Mesenteric fat pad (tissue), 1 donor: ENCODE data around the gene SORL1. TPM values are rescaled to one million over a fixed set of nuclear protein-coding genes. Genes with fewer than 3 reads are reported as not detected.

Experiments
- DNase-seq: peaks from one replicate; pipeline ENCODE4 v3.0.0-alpha.2; 2020; ENCODE audit warnings: low spot score
- total RNA-seq: library from RNA; stranded (reverse); fragmentation: NEBNext Ultra II Directional; extraction: Animal tissue kit (Norgen Biotek cat#: 25700); gene quantifications from one replicate; pipeline ENCODE4 v1.2.1, GENCODE V29; 2021
- donor health status: DM: yes; HTN: yes; CAD: no.

Gene SORL1
- total RNA-seq, 1 donor from 2014 or later: 31.8 TPM

DNA sequence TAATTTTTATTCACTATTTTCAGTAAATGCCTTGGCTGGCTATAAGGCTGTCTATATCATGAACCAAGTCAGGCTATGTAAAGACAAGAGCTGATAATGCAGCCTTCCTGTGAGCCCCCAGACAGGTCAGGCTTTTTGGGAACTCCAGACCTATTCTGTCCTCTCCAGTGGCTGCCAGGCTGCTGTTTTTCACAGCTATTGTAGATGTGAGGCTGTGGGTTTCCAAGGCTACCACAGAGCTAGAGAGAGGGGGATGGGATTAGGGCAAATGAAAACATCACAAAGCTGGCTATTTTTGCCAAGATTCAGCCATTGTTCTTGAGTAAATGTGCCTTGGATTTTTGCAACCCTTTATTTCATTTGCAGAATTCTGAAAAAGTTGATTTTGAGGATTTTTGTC is 56.3 kb downstream of the SORL1 start:
- DNase-seq: no peak

DNA sequence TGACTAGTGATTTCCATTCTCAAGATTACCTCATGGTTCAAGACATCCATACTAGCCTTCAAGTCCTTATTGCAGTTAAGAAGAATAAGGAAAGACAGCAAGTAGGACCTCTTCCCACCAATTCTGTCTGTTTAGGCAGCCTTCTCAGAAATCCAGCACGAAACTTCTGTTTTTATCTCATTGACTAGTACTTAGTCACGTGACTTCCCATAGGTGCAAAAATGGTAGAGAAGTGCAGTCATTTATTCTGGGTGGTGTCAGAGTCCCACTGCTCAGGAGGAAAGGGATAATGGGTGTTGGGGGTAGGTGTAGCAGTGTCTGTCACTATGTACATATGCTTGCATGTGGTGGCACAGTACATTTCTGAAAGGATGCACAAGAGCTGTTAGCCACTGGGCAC is 58.3 kb downstream of the SORL1 start:
- no peak for DNase-seq

DNA sequence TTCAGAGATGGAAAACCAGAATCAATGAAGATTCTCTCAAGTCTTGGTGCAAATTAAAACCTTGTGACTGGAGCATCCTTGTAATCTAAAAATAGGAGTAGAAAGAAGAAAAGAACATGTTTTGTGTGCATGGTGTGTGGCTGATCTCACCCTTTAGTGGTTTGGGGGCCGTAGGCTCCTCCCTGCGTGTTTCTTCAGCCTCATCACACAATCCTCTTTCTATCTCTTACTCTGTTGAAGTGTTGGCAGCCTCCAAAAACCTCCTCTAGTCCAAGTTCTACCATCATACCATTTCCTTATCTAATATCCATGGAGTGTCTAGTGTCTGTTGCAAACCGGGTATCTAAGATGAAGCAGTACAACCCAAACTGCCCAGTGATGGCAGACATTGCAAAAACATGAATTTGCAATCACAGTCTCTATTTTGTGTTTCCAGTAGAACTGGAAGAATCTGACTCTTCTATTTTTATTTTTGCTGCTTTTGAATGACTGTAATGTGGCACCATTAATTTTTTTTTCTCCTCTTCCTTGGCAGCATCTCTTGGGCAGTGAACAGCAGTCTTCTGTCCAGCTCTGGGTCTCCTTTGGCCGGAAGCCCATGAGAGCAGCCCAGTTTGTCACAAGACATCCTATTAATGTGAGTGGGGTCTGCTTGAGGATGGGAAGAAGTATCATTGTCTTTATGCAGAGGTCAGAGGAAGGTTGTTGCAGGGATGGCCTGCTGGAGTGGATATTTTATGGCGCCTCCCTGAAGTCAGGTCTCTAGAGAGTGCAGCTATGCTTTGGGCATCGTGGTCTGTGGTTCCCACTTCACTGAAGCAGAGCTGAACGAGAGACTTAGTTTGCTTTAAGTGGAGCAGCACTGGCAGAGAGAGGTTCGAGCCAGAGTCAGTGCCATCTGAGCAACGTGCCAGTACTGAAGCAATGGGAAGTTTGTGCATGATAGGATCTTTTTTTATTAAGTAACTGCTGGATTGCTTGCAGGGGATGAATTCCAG is 60.7 kb downstream of the SORL1 start:
- DNase-seq: no peak

DNA sequence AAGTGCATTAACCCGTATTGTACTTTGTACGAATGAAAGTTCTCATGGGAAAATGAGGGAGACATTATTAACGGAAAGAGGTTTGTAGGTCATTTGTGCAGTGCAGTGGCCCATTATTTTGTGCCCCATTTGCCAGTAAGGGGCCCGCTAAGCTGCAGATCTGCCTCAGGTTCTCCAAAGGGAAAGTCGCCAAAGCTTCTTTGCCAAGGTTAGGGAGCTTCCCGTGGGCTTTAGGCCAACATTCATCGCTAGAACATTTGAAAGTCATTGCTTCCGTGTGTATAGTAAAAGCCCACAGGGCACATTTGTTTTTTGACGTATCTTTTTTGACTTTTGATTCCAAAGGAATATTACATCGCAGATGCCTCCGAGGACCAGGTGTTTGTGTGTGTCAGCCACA is 61.7 kb downstream of the SORL1 start:
- no peak for DNase-seq

DNA sequence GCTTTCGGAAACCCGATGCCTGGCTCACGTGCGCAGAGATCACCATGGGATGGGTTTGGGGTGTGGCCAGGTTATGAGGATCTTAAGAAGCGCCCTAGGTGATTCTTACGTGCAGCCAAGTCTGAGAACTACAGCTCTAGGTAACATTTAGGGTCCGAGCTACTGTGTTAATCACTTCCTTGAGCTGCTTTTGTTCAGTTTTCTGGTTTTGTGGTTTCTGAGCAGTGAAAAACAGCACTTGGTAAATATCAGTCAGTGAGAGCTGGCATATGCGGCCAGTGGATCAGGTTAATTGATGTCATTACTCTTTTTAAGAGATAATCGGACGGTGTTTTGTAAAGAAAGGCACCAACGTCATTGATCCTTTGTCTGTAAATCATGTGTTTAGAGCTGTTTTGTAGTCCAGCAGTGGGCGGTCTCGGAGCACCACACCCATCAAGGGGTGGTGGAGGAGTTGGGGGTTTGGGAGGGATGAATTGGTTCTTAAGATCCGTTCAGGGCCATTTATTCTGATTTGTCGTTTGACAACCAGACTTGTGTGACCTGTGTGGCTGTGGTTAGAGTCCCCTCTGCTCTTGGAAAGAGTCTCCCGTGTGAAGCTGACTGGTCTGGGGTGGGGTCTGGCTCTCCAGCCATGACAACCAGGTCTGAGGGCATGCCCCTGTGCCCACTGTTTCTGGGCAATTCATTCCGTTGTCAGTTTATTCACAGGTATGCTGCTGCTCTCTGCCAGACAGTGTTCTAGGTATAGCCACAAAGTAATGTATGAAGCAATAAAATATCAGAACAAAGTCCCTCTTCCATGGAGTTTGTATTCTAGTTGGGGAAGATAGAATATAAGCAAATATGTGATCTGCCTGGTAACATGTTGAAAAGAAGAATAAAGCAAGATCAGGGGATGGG is 62.6 kb downstream of the SORL1 start:
- DNase-seq: no peak

DNA sequence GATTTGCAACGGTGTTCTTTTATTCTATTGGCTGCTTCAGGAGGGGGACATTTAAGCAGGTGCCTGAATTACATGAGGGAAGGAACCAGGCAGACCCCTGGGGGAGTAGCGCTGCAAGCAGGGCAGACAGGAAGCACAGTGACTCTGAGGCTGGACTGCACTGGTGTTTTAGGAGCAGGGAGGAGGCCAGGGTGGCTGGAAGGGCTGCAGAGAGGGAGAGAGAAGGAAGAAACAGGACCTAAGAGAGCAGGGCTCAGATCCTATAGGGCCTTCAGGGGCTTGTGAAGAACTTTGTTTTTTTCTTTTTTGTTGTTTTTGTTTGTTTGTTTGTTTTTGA is 63.2 kb downstream of the SORL1 start:
- no peak for DNase-seq

DNA sequence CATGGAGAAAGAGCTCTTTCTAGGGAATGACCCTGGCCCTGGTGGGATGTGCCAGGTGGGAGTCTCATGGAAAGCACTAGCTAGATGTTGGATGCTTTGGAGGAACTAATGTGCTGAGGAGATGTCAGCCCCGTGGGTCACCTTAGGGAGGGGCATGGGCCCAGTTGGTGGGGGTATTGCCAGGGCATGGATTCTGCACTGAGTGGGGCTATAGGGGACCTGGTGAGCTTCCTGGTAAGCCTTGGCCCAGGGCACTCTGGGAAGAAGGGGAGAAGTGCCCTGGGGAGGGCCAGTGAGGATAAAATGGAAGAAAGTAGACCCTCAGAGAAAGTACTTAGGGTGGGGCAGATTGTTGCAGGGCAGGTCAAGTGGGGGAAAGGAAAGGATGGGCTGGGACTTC is 65.9 kb downstream of the SORL1 start:
- no peak for DNase-seq

DNA sequence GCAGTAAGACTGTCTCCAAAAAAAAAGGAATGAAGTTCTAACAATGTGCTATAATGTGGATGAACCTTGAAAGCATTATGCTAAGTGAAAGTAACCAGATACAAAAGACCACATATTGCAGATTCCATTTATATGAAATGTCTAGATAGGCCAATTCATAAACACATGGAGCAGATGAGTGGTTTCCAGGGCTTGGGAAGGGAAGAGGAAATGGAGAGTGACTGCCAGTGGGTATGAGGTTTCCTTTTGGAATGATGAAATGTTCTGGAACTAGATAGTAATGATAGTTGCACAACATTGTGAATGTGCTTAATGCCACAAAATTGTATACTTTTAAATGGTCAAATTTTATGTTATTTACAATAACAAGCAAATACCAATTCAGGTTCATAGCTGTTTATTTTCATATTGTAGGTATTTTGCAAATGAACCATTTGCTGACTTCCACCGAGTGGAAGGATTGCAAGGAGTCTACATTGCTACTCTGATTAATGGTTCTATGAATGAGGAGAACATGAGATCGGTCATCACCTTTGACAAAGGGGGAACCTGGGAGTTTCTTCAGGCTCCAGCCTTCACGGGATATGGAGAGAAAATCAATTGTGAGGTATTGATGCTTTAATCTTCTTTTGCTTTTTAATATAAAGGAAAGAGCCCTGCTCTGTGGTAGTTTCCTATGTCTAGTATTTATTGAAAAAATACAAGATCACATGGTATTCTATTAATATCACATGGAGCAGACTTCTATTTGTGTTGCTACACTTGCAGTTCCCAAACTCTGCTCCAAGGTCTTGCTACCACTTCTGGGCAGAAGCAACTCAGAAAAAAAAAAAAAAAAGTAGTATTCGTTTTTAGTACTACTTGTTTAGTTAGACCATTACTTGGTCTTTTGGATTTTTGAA is 68.4 kb downstream of the SORL1 start:
- no peak for DNase-seq

DNA sequence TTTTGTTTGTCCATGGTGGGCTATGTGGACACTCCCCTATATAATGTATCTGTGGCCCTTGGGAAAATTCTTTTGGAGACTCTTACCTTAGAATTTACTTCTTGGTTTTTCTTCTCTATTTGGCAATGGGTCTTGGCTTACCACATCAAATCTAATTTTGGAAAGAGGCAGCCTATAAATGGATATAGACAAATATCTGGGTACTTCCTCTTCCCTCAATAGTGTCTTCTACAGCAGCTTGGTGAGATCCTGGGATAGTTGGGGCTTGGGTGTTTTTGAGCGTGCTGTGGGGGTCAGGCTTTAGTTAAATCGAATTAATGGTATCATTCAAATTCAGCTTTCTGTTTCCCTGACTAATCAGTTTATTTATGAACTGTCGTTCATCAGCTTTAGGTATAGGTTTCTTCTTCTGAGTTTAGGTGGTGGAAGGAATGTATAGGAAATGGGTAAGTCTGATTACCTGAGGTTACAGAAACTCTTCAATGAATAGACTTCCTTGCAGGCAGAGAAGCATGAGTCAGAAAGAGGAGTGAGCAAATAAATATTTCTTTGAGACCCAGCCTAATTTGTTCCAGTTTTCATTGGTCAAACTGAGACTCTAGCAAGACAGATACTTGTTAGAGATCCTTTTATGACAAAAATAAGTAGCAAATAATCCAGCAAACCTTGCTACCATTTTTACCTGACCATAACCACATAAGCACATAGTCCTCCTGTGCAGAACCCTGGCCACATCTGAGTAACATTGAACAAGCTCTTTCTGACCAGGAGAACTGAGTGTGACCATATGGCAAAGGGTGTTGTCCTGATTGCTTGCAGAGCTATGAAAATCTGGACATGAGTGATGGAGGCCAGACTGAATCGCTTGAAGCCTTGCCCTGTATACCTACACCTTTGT is 69.3 kb downstream of the SORL1 start:
- no peak for DNase-seq

DNA sequence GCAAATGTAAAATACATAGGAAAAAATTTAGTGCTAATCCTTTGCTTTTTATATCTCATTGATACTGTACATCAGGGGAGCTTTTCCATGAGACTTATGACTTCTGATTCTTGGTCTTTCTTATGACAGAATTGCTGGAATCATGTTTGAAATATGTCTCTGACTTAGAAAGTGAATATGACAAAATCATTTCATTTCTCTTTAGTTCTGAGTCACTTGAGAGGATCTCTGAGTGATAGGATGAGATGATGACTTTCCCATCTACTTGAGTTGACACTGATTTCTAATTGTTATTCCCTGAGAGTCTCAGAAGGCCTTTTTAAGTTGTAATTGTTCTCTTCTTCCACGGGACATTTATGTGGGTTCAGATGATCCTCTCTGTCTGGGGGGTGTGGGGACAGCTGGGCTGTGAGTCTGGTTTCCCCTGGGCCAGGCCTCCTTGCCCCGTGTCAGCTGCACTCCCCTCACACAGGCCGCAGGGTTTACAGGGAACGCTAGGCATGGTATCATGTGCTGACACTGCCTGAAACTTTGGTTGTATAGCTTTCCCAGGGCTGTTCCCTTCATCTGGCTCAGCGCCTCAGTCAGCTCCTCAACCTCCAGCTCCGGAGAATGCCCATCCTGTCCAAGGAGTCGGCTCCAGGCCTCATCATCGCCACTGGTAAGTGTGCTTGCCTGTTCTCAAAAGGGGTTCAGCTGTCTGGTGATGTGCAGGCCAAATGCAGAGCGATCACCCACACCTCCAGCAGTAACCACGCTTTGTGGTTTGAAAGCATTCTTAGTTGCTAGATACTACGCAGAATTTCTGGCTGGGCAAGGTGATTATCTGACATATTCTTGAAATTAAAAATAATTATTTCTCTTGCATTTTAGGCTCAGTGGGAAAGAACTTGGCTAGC is 70.2 kb downstream of the SORL1 start:
- DNase-seq: no peak

DNA sequence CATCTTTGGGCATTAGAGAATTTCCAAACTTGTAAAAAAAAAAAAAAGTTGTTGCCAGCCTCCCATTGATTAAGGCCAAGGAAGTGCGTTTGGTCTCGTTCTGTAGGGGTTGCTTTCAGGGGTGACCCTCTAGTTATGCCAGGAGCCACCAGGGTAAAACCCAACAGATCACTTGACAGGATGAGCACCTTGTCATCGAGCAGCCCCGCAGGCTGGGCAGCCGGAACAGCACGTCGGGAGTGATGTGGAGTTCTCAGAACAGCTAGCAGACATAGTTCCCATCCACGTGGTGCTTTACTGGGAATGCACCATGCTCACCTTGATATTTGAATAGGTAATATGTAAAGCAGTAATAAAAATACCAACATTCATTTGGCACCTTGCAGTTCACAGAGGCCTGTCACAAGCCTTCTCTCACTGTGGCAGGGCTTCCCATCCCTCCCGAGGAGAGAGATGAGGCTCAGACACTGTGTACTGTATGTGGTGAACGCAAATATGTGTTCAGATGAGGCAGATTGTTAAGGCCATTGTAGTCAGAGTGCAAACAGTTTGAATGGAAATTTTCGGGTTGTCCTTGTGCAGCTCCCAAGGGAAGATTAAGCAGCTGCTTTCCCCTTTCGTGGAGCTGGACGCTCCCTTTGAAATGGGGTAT is 71.6 kb downstream of the SORL1 start:
- no peak for DNase-seq

DNA sequence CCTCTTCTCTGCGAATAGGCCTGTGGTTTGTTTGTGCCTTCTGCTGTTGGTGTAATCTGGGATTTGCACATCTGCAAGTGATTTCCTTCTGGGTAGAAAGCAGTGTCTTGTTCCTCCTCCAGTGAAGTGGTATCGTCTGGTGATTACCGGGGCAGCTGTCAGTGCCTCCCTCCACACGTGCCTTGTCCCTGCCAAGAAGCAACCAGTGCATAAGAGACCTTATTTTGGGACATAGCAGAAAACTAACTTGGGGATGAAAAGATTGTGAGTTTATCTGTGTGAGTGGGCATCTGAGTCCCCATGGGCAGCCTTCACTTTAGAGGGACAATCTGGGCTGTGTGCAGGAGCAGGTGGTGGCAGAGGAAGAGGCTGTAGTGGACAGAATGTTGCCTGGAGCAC is 72.1 kb downstream of the SORL1 start:
- no peak for DNase-seq

DNA sequence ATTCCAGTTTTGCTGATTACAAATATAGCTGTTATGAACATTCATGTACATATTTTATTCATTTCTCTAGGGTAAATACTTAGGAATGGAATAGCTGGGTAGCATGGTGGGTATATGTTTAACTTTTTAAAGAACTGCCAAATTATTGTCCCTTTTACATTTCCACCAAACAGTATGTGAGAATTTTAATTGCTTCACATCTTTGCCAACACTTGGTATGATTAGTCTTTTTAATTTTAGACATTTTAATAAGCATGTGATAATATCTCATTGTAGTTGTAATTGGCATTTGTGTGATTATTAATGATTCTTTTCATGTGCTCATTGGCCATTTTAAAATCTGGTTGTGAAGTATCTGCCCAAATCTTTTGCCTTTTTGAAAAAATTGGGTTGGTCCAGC is 73.3 kb downstream of the SORL1 start:
- DNase-seq: no peak

DNA sequence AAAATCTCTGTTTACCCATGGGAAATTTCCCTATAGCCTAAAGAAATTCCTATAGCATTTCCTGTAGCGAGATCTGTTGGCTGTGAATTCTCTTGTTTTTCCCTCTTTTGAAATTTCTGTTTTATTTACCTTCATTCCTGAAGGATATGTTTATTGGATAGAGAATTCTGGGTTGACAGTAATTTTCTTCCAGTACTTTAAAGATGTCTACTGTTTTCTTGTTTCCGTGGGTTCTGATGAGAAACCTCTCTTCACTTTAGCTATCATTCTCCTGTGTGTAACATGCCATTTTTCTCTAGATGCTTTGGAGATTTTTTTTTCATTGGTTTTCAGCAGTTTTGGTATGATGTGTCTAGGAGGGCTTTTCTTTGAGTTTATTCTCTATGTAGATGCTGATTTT is 78.1 kb downstream of the SORL1 start:
- DNase-seq: no peak

DNA sequence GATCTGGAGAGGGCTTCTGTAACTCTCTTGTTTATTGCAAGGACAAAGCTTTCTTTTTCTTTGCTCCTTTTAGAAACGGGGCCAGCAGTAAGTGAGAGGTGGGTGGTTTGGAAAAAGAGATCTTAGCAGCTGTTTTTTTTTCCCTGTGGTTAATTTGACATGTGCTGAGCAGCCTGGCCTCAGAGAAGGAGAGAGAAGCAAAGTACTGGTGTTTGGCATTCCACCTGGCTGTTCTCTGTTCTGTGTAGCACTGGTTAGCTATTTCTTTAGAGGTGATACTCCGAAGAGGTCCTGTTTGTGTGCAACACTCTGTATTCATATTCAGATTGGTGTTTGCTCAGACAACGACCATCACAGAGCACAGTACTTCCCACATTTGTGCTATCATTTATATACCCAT is 81.5 kb downstream of the SORL1 start:
- DNase-seq: no peak

DNA sequence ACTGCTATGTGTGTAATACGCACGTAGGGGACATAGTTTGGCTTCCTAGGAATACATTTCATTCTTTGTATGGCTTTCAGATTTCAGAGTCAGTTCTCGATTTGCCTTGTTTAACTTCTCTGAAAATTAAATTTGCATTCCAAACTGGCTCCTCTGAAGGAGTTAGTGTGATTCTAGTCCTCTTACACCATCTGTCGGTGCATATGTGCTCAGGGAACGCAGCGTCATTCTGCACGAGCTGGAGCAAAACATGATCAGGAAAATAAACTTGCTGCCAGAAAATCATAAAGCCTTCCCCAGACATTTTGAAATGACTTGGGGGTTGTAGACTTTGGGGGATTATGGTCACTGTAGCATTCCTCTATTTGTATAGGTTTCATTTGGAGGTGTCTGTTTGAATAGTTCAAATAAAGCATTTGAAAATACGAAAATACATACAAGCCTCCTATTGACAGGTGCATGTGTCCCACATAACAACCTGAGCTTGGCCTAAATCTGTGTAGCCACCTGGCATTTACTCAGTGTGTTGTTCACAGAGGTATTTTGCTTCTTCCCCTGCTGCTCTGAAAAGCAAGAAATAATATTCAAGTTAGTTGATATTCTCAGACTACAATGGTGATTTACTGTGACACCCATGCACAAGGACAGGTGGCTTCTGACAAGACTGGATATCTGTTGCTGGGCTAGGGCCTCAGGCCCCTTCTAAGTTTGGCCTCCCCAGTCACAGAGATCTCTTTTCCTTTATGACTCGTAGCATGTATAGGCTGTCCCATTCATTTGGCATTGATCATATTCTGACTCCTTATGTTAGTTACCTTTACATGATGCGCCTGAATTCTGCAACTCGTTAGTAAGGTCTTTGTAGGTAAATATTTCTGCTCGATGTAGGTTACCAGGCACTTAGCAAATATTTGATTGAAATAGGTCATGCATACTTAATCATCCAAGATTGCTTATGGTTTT is 82.3 kb downstream of the SORL1 start:
- no peak for DNase-seq

DNA sequence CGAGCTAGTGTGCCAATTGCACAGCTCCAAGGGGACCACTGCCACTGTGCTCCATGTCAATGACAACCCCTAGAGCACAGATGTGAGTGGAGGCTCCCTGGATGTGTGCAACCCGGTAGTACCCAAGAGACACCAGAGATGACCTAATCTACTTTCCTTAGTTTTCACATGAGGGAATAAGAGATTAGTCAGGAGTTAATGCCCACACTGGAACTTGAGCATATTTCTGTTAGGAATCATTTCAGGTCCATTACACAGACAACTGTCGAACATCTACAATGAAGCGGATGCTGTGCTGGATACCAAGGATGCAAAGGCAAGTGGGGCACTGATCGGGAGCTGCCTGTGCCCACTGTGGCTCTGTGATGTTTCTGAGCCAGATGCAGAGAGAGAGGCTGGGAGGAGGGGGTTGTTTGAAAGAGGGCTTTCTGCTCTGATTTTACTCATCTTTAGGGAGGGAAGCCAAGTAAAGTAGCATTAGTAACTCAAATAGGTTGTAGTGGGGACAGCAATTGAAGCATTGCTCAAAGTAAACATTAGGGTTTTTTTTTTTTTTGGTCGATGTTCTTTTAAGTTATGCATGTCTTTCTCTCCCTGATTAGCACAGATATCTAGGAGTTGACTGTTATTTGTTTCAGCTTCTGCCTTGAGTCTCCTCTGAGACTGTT is 83.1 kb downstream of the SORL1 start:
- no peak for DNase-seq
